Activated CD8-positive, alpha-beta T cell treated with anti-CD3 and anti-CD28 coated beads, Interleukin-2, amount 10 ng/mL, durations not matched to agents 7 days and 5 days (primary cell): ENCODE results near the gene CLIP1. TPM values are rescaled to one million over a fixed set of nuclear protein-coding genes. Genes with fewer than 3 reads are reported as not detected.

Source experiments
- total RNA-seq, 2 experiments: library from RNA; stranded (reverse); gene quantifications; one replicate each; pipeline ENCODE4 v1.2.3, GENCODE V29; 2021

The CLIP1 gene
- total RNA-seq, 2 experiments from 2014 or later, result 61.4 to 63.2 TPM

Other genes with a start within 250 kb of the CLIP1 start
- gene IL31, start 248.4 kb downstream of the CLIP1 start, total RNA-seq, result not detected
- not detected for gene LRRC43, start 239.5 kb downstream of the CLIP1 start, total RNA-seq
- 1 to 10 TPM in 1 of 2 experiments, under 1 TPM in 1; 0.90 to 1.4 TPM for gene B3GNT4, start 219.0 kb downstream of the CLIP1 start, total RNA-seq
- gene DIABLO, start 196.6 kb downstream of the CLIP1 start, total RNA-seq, result 10 to 100 TPM; 43.5 to 47.1 TPM
- 10 to 100 TPM; 22.0 to 22.4 TPM for gene VPS33A, start 156.2 kb downstream of the CLIP1 start, total RNA-seq
- 10 to 100 TPM; 41.3 to 45.3 TPM for gene ZCCHC8, start 78.3 kb upstream of the CLIP1 start, total RNA-seq
- 100 to 1,000 TPM in 1 of 2 experiments, 10 to 100 TPM in 1; 96.1 to 106 TPM for gene RSRC2, start 104.3 kb upstream of the CLIP1 start, total RNA-seq
- gene KNTC1, start 104.6 kb upstream of the CLIP1 start, total RNA-seq, result 100 to 1,000 TPM; 139 to 147 TPM